ENCODE results near the gene C4orf46.

Gene C4orf46

GRCh38 chr4:158652920-158653319 is 18.8 kb downstream of the C4orf46 start:
- no peak for DNase-seq (ENCODE audit: low read depth)

- no peak for DNase-seq (ENCODE audit: low read depth)
Observed at GRCh38 chr4:158649111-158649680, 22.5 kb downstream of the C4orf46 start.

- no peak for DNase-seq (ENCODE audit: low read depth)
Observed at GRCh38 chr4:158644760-158645159, 26.9 kb downstream of the C4orf46 start.

- no peak for DNase-seq (ENCODE audit: low read depth)
Observed at GRCh38 chr4:158644356-158644755, 27.3 kb downstream of the C4orf46 start.

- no peak for DNase-seq (ENCODE audit: low read depth)
Observed at GRCh38 chr4:158636619-158637018, 35.1 kb downstream of the C4orf46 start.

- DNase-seq (ENCODE audit: low read depth): no peak
Observed at GRCh38 chr4:158630893-158631292, 40.8 kb downstream of the C4orf46 start.

- no peak for DNase-seq (ENCODE audit: low read depth)
Observed at GRCh38 chr4:158625544-158625943, 46.1 kb downstream of the C4orf46 start.

- DNase-seq (ENCODE audit: low read depth): no peak
Observed at GRCh38 chr4:158624889-158625478, 46.7 kb downstream of the C4orf46 start.

- DNase-seq (ENCODE audit: low read depth): no peak
Observed at GRCh38 chr4:158622251-158622650, 49.4 kb downstream of the C4orf46 start.

GRCh38 chr4:158621729-158622128 is 50.0 kb downstream of the C4orf46 start:
- no peak for DNase-seq (ENCODE audit: low read depth)

- no peak for DNase-seq (ENCODE audit: low read depth)
Observed at GRCh38 chr4:158617956-158618355, 53.7 kb downstream of the C4orf46 start.

Data from stimulated activated CD8-positive, alpha-beta memory T cell treated with anti-CD3 and anti-CD28 coated beads, Interleukin-15, amount 100 ng/mL, for 24 hours (primary cell).